Endodermal cell (in vitro differentiated cells): Measurements from ENCODE around the gene ANKRD40. TPM values are rescaled to one million over a fixed set of nuclear protein-coding genes. Genes with fewer than 3 reads are reported as not detected.
A peak's percentile ranks its signal among the peaks of the same experiment; 100 is the strongest.

Source experiments
- DNase-seq: peaks from one replicate; pipeline ENCODE4 v3.0.0-alpha.2; 2017
- H3K27ac ChIP-seq: 2 replicates; pipeline ENCODE4 v1.5.1; 2013; ENCODE audit warnings: mild to moderate bottlenecking, low read depth, low read length, moderate library complexity
- H3K27me3 ChIP-seq: 2 replicates; pipeline ENCODE4 v1.6.1; 2013; ENCODE audit warnings: mild to moderate bottlenecking, low read length, moderate library complexity; ENCODE audit not compliant: insufficient read depth, control insufficient read depth, poor library complexity, severe bottlenecking
- H3K36me3 ChIP-seq: 2 replicates; pipeline ENCODE4 v1.7.0; 2013; ENCODE audit warnings: mild to moderate bottlenecking, low read length, moderate library complexity; ENCODE audit not compliant: control insufficient read depth, insufficient read depth
- H3K4me1 ChIP-seq: one replicate; pipeline ENCODE4 v1.7.0; 2013; ENCODE audit warnings: low read length; ENCODE audit not compliant: control insufficient read depth, insufficient read depth
- H3K4me3 ChIP-seq: 2 replicates; pipeline ENCODE4 v1.5.1; 2013; ENCODE audit warnings: mild to moderate bottlenecking, low read length, moderate library complexity
- H3K9ac ChIP-seq: 2 replicates; pipeline ENCODE4 v1.6.1; 2013; ENCODE audit warnings: mild to moderate bottlenecking, low read length, moderate library complexity; ENCODE audit not compliant: poor library complexity, severe bottlenecking; ENCODE audit errors: extremely low read depth
- H3K9me3 ChIP-seq: 2 replicates; pipeline ENCODE4 v1.6.1; 2013; ENCODE audit warnings: mild to moderate bottlenecking, low read length, moderate library complexity; ENCODE audit not compliant: control insufficient read depth
- H3K27ac Mint-ChIP-seq: 2 replicates; pipeline ENCODE4 v1.8.0; 2020; ENCODE audit warnings: mixed read lengths
- H3K27me3 Mint-ChIP-seq: 2 replicates; pipeline ENCODE4 v1.8.0; 2021; ENCODE audit warnings: mild to moderate bottlenecking, mixed read lengths; ENCODE audit not compliant: insufficient read depth
- H3K36me3 Mint-ChIP-seq: 2 replicates; pipeline ENCODE4 v1.8.0; 2020; ENCODE audit warnings: low read depth, mixed read lengths
- H3K4me1 Mint-ChIP-seq: 2 replicates; pipeline ENCODE4 v1.8.0; 2020; ENCODE audit warnings: mixed read lengths
- H3K4me3 Mint-ChIP-seq: 2 replicates; pipeline ENCODE4 v1.8.0; 2020; ENCODE audit warnings: mild to moderate bottlenecking, moderate library complexity, mixed read lengths
- H3K9me3 Mint-ChIP-seq: 2 replicates; pipeline ENCODE4 v1.8.0; 2020; ENCODE audit warnings: mild to moderate bottlenecking, mixed read lengths
- CTCF ChIP-seq: fragments of 200-600 bp; sonication (generic); conservative IDR thresholded peaks from 2 replicates; pipeline ENCODE4 v1.5.0; 2021; ENCODE audit warnings: antibody characterized with exemption, mild to moderate bottlenecking
- WGBS, 2 experiments: methylation state at CpG; one replicate each; pipeline versions ENCODE4 v1.1.5 to v1.1.7; 2013; ENCODE audit warnings: missing lambda C conversion rate in 2 of 2, mixed read lengths in 1 of 2; ENCODE audit not compliant: insufficient coverage in 1 of 2, insufficient read length in 1 of 2; 5-methylcytosine and 5-hydroxymethylcytosine counted together
- total RNA-seq, 2 donors: library from RNA; stranded (reverse); fragmentation: NEBNext Ultra II Directional in 1 of 2; extraction: Animal tissue kit (Norgen Biotek cat#: 25700) in 1 of 2; gene quantifications; 2 replicates in 1 of 2; 3 replicates in 1 of 2; pipeline ENCODE4 v1.2.1, GENCODE V29; 2021

The ANKRD40 gene
- total RNA-seq, 2 donors from 2014 or later: 44.9 to 60.3 TPM

- Mint-ChIP-seq H3K27me3 (no peaks in the 10 kb centered on the region), H3K27ac (no peak overlapping the region), H3K36me3 (peaks cover 40% of the 10 kb centered on the region), H3K9me3 (no peaks in the 10 kb centered on the region), H3K4me3 (no peak overlapping the region), H3K4me1 (peaks cover 5% of the 10 kb centered on the region)
- TF ChIP-seq CTCF: no peak
- Histone ChIP-seq H3K9ac (no peak overlapping the region), H3K36me3 (peaks cover 41% of the 10 kb centered on the region), H3K27ac (no peak overlapping the region), H3K4me3 (no peak overlapping the region), H3K27me3 (no peaks in the 10 kb centered on the region), H3K9me3 (no peaks in the 10 kb centered on the region), H3K4me1 (no peaks in the 10 kb centered on the region)
- no peak for DNase-seq
- 99 to 100% methylated on average over 2 to 3 of the region's 3 CpGs for WGBS, 2 experiments
Observed at GRCh38 chr17:50735287-50735686, 27.6 kb upstream of the ANKRD40 start.

GRCh38 chr17:50731575-50732460 lies 24.1 kb upstream of the ANKRD40 start:
- peak; percentile 51 for DNase-seq
- no peak overlapping the region for H3K27ac ChIP-seq
- 94 to 96% methylated on average over 6 to 7 of the region's 7 CpGs for WGBS, 2 experiments
- no peak overlapping the region for H3K4me3 ChIP-seq
- no peaks in the 10 kb centered on the region for H3K9me3 ChIP-seq
- H3K9ac ChIP-seq: no peak overlapping the region
- Mint-ChIP-seq H3K9me3 (no peaks in the 10 kb centered on the region), H3K36me3 (peaks cover 18% of the 10 kb centered on the region), H3K27me3 (no peaks in the 10 kb centered on the region), H3K4me3 (no peak overlapping the region), H3K27ac (peak overlapping the region; percentile 64), H3K4me1 (peaks cover 11% of the 10 kb centered on the region)
- TF ChIP-seq CTCF: no peak
- peaks cover 15% of the 10 kb centered on the region for H3K36me3 ChIP-seq
- H3K4me1 ChIP-seq: peaks cover 4% of the 10 kb centered on the region
- no peaks in the 10 kb centered on the region for H3K27me3 ChIP-seq

GRCh38 chr17:50728881-50729765 lies 21.4 kb upstream of the ANKRD40 start:
- H3K4me1 Mint-ChIP-seq: peaks cover 8% of the 10 kb centered on the region
- no peaks in the 10 kb centered on the region for H3K9me3 ChIP-seq
- H3K36me3 ChIP-seq: peaks cover 15% of the 10 kb centered on the region
- no peak overlapping the region for H3K27ac ChIP-seq
- no peak overlapping the region for H3K27ac Mint-ChIP-seq
- H3K4me3 ChIP-seq: no peak overlapping the region
- no peak overlapping the region for H3K9ac ChIP-seq
- no peaks in the 10 kb centered on the region for H3K27me3 Mint-ChIP-seq
- WGBS, 2 experiments: 90 to 100% methylated on average over 1 to 5 of the region's 5 CpGs
- peaks cover 9% of the 10 kb centered on the region for H3K36me3 Mint-ChIP-seq
- peaks cover 4% of the 10 kb centered on the region for H3K4me1 ChIP-seq
- no peak overlapping the region for H3K4me3 Mint-ChIP-seq
- H3K27me3 ChIP-seq: no peaks in the 10 kb centered on the region
- peak; percentile 30 for DNase-seq
- TF ChIP-seq CTCF: no peak
- H3K9me3 Mint-ChIP-seq: no peaks in the 10 kb centered on the region
